Measurements from ENCODE around the gene TMEM213. TPM values are rescaled to one million over a fixed set of nuclear protein-coding genes. Genes with fewer than 3 reads are reported as not detected.
A peak's percentile ranks its signal among the peaks of the same experiment; 100 is the strongest.

The TMEM213 gene
- total and polyA plus RNA-seq, 3 experiments from 2014 or later: 0.05 TPM; not detected in 2

- no peak for DNase-seq
- Mint-ChIP-seq H3K9me3 (peaks cover 0 to 2% (median 0%) of the 10 kb centered on the region in 5 donors), H3K4me1 (no peaks in the 10 kb centered on the region), H3K27ac (no peak overlapping the region), H3K4me3 (no peak overlapping the region), H3K27me3 (peaks cover 2 to 18% of the 10 kb centered on the region in 2 donors), H3K36me3 (no peaks in the 10 kb centered on the region)
- ChIA-PET POLR2A (no interaction called here), CTCF (no interaction called here)
- Histone ChIP-seq H3K27me3 (ENCODE audit: insufficient read depth, low read length, poor library complexity, severe bottlenecking) (no peaks in the 10 kb centered on the region), H3K36me3 (ENCODE audit: insufficient read depth, low read length) (no peaks in the 10 kb centered on the region), H3K9me3 (ENCODE audit: low read length) (no peaks in the 10 kb centered on the region), H3K27ac (ENCODE audit: low read depth, low read length) (no peak overlapping the region), H3K4me3 (ENCODE audit: low read length) (no peak overlapping the region), H3K4me1 (ENCODE audit: insufficient read depth, low read length) (no peaks in the 10 kb centered on the region)
Measured at GRCh38 chr7:138845711-138846110, 47.9 kb downstream of the TMEM213 start.

DNA sequence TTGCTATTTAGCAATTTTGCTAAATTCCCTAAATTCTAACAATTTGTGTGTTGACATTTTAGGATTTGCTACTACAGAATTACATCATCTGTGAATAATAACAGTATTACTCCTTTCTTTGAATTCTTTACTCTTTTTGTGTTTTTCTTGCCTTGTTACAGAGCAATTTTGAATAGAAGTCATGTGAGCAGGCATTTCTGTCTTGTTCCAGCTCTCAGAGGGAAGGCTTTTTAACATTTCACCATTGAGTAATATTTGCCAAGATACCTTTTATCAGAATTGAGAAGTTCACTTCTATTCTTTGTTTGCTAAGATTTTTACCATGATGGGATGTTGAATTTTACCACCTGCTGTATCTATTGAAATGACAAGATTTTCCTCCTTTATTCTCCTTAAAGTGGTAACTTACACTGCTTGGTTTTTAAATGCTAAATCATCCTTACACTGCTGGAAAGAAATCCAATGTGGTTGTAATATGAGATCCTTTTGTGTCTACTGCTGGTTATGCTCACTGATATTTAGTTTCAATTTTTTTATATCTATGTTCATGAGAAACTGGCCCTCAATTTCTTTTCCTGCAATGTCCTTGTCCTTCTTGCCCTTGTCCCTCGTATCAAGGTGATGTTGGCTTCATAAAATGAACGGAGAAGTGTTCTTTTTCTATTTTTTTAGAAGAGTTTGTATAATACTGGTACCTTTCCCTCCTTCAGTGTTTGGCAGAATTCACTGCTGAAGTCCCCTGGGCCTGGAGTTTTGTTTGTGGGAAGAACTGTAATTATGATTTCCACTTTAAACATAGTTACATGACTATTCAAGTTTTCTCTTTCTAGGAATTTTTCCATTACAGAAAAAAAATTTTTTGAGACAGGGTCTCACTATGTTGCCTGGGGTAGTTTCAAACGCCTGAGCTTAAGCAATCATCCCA, 50.5 kb downstream of the TMEM213 start:
- H3K27me3 Mint-ChIP-seq: peaks cover 0 to 9% of the 10 kb centered on the region in 2 donors
- Histone ChIP-seq H3K4me1 (ENCODE audit: insufficient read depth, low read length) (no peaks in the 10 kb centered on the region), H3K27me3 (ENCODE audit: insufficient read depth, low read length, poor library complexity, severe bottlenecking) (no peaks in the 10 kb centered on the region), H3K9me3 (ENCODE audit: low read length) (no peaks in the 10 kb centered on the region), H3K36me3 (ENCODE audit: insufficient read depth, low read length) (no peaks in the 10 kb centered on the region), H3K27ac (ENCODE audit: low read depth, low read length) (no peak overlapping the region), H3K4me3 (ENCODE audit: low read length) (no peak overlapping the region)
- no peak overlapping the region for H3K27ac Mint-ChIP-seq
- POLR2A ChIA-PET: no interaction called here
- no peak for DNase-seq
- H3K4me1 Mint-ChIP-seq: no peaks in the 10 kb centered on the region
- CTCF ChIA-PET: no interaction called here
- H3K36me3 Mint-ChIP-seq: no peaks in the 10 kb centered on the region
- no peak overlapping the region for H3K4me3 Mint-ChIP-seq
- peaks cover 0 to 2% (median 0%) of the 10 kb centered on the region in 5 donors for H3K9me3 Mint-ChIP-seq

GRCh38 chr7:138849701-138850100, 51.9 kb downstream of the TMEM213 start:
- no peaks in the 10 kb centered on the region for H3K27me3 ChIP-seq (ENCODE audit: insufficient read depth, low read length, poor library complexity, severe bottlenecking)
- H3K36me3 Mint-ChIP-seq: no peaks in the 10 kb centered on the region
- no peak overlapping the region for H3K27ac Mint-ChIP-seq
- no peaks in the 10 kb centered on the region for H3K9me3 ChIP-seq (ENCODE audit: low read length)
- peaks cover 1 to 9% of the 10 kb centered on the region in 2 donors for H3K27me3 Mint-ChIP-seq
- ChIA-PET CTCF (no interaction called here), POLR2A (no interaction called here)
- no peaks in the 10 kb centered on the region for H3K4me1 ChIP-seq (ENCODE audit: insufficient read depth, low read length)
- no peaks in the 10 kb centered on the region for H3K36me3 ChIP-seq (ENCODE audit: insufficient read depth, low read length)
- no peak for DNase-seq
- H3K27ac ChIP-seq (ENCODE audit: low read depth, low read length): no peak overlapping the region
- H3K9me3 Mint-ChIP-seq: peaks cover 0 to 2% (median 0%) of the 10 kb centered on the region in 5 donors
- H3K4me3 ChIP-seq (ENCODE audit: low read length): no peak overlapping the region
- no peaks in the 10 kb centered on the region for H3K4me1 Mint-ChIP-seq
- H3K4me3 Mint-ChIP-seq: no peak overlapping the region

DNA sequence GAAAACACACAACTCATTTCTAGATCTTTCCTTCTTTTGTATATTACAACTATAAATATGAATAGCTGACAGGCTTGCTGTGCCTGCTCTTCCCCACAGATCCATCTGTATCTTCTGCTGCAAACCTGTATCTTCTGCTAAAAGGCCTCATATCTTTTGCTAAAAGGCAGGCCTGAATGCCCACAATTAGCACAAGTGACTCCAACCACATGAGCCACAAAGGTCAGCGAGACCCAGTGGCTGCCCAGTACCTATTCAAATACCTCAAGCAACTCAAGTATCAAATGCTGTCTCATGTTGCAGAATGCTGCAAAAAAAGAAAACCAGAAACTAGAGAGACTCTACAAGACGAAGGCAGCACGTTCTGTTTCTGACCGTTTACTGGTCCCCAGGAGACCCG, 54.7 kb downstream of the TMEM213 start:
- Histone ChIP-seq H3K9me3 (ENCODE audit: low read length) (no peaks in the 10 kb centered on the region), H3K4me1 (ENCODE audit: insufficient read depth, low read length) (no peaks in the 10 kb centered on the region), H3K27ac (ENCODE audit: low read depth, low read length) (no peak overlapping the region), H3K27me3 (ENCODE audit: insufficient read depth, low read length, poor library complexity, severe bottlenecking) (no peaks in the 10 kb centered on the region), H3K4me3 (ENCODE audit: low read length) (no peak overlapping the region), H3K36me3 (ENCODE audit: insufficient read depth, low read length) (no peaks in the 10 kb centered on the region)
- Mint-ChIP-seq H3K4me3 (no peak overlapping the region), H3K4me1 (no peaks in the 10 kb centered on the region), H3K9me3 (peaks cover 3 to 6% (median 4%) of the 10 kb centered on the region in 5 donors), H3K36me3 (peaks cover 0 to 6% (median 2%) of the 10 kb centered on the region in 3 donors), H3K27me3 (peaks cover 3 to 19% of the 10 kb centered on the region in 2 donors), H3K27ac (no peak overlapping the region)
- no peak for DNase-seq
- ChIA-PET POLR2A (no interaction called here), CTCF (interaction anchor here (1.2 kb wide), 1 partner anchor 13 kb away, joined by 4 read pairs; no protein-coding TSS in a partner anchor)

DNA sequence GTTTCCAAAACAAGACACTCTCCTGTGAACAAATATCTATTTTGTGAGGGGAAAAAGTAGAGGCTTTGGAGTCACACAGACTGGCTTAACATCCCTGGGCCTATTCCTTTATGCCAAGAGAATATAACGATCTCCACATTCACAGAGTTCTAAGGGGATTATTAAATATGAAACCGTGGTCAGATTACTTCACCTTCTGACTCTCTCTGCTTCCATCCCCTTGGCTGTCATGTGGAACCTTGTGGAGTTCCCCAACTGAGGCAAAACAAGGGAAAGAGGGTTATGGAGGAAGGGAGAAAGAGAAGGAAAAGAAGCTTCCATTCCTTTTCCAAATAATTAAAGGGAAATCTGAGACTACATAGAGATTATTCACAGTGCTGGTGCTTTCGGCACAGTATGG, 55.7 kb downstream of the TMEM213 start:
- Mint-ChIP-seq H3K36me3 (peaks cover 0 to 13% (median 3%) of the 10 kb centered on the region in 3 donors), H3K27ac (no peak overlapping the region), H3K4me1 (no peaks in the 10 kb centered on the region), H3K27me3 (peaks cover 3 to 23% of the 10 kb centered on the region in 2 donors), H3K9me3 (peaks cover 8 to 15% (median 13%) of the 10 kb centered on the region in 5 donors), H3K4me3 (no peak overlapping the region)
- H3K9me3 ChIP-seq (ENCODE audit: low read length): no peaks in the 10 kb centered on the region
- no peaks in the 10 kb centered on the region for H3K36me3 ChIP-seq (ENCODE audit: insufficient read depth, low read length)
- no peaks in the 10 kb centered on the region for H3K27me3 ChIP-seq (ENCODE audit: insufficient read depth, low read length, poor library complexity, severe bottlenecking)
- H3K4me3 ChIP-seq (ENCODE audit: low read length): no peak overlapping the region
- DNase-seq: no peak
- no peaks in the 10 kb centered on the region for H3K4me1 ChIP-seq (ENCODE audit: insufficient read depth, low read length)
- ChIA-PET CTCF (no interaction called here), POLR2A (no interaction called here)
- no peak overlapping the region for H3K27ac ChIP-seq (ENCODE audit: low read depth, low read length)

- peaks cover 0 to 16% (median 3%) of the 10 kb centered on the region in 3 donors for H3K36me3 Mint-ChIP-seq
- CTCF ChIA-PET: interaction anchor here (1.1 kb wide), 1 partner anchor 11 kb away, joined by 3 read pairs; no protein-coding TSS in a partner anchor
Measured at GRCh38 chr7:138854115-138854645, 56.4 kb downstream of the TMEM213 start.

DNA sequence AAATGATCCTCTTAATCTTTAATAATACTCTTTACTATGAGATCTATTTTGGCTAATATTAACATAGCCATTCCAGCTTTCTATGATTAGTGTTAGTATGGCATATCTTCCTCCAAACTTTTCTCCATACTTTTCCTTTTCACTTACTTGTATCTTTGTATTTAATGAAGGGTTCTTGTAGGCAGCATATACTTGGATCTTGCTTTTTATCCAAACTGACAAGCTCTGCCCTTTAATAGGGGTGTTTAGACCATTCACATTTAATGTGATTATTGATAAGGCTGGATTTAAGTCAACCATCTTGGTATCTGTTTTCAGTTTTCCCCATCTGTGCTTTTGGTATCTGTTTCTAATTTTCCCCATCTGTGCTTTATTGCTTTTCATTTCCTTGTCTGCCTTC, 59.9 kb downstream of the TMEM213 start:
- peaks cover 0 to 21% (median 3%) of the 10 kb centered on the region in 3 donors for H3K36me3 Mint-ChIP-seq
- H3K27me3 ChIP-seq (ENCODE audit: insufficient read depth, low read length, poor library complexity, severe bottlenecking): no peaks in the 10 kb centered on the region
- no peak overlapping the region for H3K4me3 ChIP-seq (ENCODE audit: low read length)
- no peaks in the 10 kb centered on the region for H3K9me3 ChIP-seq (ENCODE audit: low read length)
- ChIA-PET CTCF (interaction anchor here (1.1 kb wide), 1 partner anchor 16 kb away, joined by 3 read pairs; no protein-coding TSS in a partner anchor), POLR2A (no interaction called here)
- no peaks in the 10 kb centered on the region for H3K4me1 ChIP-seq (ENCODE audit: insufficient read depth, low read length)
- no peaks in the 10 kb centered on the region for H3K36me3 ChIP-seq (ENCODE audit: insufficient read depth, low read length)
- no peak overlapping the region for H3K4me3 Mint-ChIP-seq
- peaks cover 9 to 18% (median 14%) of the 10 kb centered on the region in 5 donors for H3K9me3 Mint-ChIP-seq
- H3K27ac Mint-ChIP-seq: no peak overlapping the region
- no peak for DNase-seq
- no peak overlapping the region for H3K27ac ChIP-seq (ENCODE audit: low read depth, low read length)
- peaks cover 5 to 25% of the 10 kb centered on the region in 2 donors for H3K27me3 Mint-ChIP-seq
- no peaks in the 10 kb centered on the region for H3K4me1 Mint-ChIP-seq

More at GRCh38 chr7:138854115-138854645, 56.4 kb downstream of the TMEM213 start:
- no peaks in the 10 kb centered on the region for H3K27me3 ChIP-seq (ENCODE audit: insufficient read depth, low read length, poor library complexity, severe bottlenecking)
- no peak for DNase-seq
- no peaks in the 10 kb centered on the region for H3K4me1 ChIP-seq (ENCODE audit: insufficient read depth, low read length)
- POLR2A ChIA-PET: no interaction called here
- Mint-ChIP-seq H3K27ac (no peak overlapping the region), H3K9me3 (peaks cover 8 to 18% (median 14%) of the 10 kb centered on the region in 5 donors), H3K4me1 (no peaks in the 10 kb centered on the region), H3K27me3 (peaks cover 5 to 23% of the 10 kb centered on the region in 2 donors), H3K4me3 (no peak overlapping the region)
- H3K27ac ChIP-seq (ENCODE audit: low read depth, low read length): no peak overlapping the region
- no peaks in the 10 kb centered on the region for H3K9me3 ChIP-seq (ENCODE audit: low read length)
- no peaks in the 10 kb centered on the region for H3K36me3 ChIP-seq (ENCODE audit: insufficient read depth, low read length)
- no peak overlapping the region for H3K4me3 ChIP-seq (ENCODE audit: low read length)

DNA sequence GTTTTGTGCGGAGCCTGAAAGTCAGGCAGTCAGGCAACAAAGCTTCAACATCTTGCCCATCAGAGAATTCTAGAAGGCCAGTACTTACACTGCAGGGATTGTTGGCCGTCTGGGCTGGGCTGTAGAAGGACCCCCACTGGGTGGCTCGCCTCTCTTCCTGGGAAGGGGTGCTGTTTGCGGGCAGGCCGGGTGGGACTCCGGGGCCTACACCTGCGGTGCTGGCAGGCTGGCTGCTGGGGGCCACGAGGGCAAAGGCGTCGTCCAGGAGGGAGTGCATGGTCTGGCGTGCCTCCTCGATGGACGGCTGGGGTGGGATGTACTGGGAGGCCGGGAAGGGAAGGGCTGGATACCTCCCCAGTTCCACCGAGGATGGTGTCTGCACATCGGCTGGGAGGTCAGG, 63.3 kb downstream of the TMEM213 start:
- ChIA-PET POLR2A (no interaction called here), CTCF (no interaction called here)
- Histone ChIP-seq H3K36me3 (ENCODE audit: insufficient read depth, low read length) (no peaks in the 10 kb centered on the region), H3K27me3 (ENCODE audit: insufficient read depth, low read length, poor library complexity, severe bottlenecking) (no peaks in the 10 kb centered on the region), H3K4me1 (ENCODE audit: insufficient read depth, low read length) (no peaks in the 10 kb centered on the region), H3K27ac (ENCODE audit: low read depth, low read length) (no peak overlapping the region), H3K9me3 (ENCODE audit: low read length) (no peaks in the 10 kb centered on the region), H3K4me3 (ENCODE audit: low read length) (no peak overlapping the region)
- Mint-ChIP-seq H3K9me3 (peaks cover 9 to 18% (median 14%) of the 10 kb centered on the region in 5 donors), H3K27ac (peak overlapping the region in 1 of 8 donors; percentile 33), H3K36me3 (peaks cover 0 to 21% (median 3%) of the 10 kb centered on the region in 3 donors), H3K4me3 (no peak overlapping the region), H3K27me3 (peaks cover 4 to 25% of the 10 kb centered on the region in 2 donors), H3K4me1 (peaks cover 0 to 15% (median 0%) of the 10 kb centered on the region in 3 donors)
- no peak for DNase-seq
